HG02610 (cell line): Measurements from ENCODE around the gene PSENEN.
A peak's percentile ranks its signal among the peaks of the same experiment; 100 is the strongest.

ENCODE experiments used
- ATAC-seq: cut with Tn5 transposase; IDR thresholded peaks from one replicate; pipeline ENCODE4 v1.9.1; 2021; ENCODE audit warnings: mild to moderate bottlenecking, moderate library complexity; ENCODE audit not compliant: unreplicated experiment

The PSENEN gene

DNA sequence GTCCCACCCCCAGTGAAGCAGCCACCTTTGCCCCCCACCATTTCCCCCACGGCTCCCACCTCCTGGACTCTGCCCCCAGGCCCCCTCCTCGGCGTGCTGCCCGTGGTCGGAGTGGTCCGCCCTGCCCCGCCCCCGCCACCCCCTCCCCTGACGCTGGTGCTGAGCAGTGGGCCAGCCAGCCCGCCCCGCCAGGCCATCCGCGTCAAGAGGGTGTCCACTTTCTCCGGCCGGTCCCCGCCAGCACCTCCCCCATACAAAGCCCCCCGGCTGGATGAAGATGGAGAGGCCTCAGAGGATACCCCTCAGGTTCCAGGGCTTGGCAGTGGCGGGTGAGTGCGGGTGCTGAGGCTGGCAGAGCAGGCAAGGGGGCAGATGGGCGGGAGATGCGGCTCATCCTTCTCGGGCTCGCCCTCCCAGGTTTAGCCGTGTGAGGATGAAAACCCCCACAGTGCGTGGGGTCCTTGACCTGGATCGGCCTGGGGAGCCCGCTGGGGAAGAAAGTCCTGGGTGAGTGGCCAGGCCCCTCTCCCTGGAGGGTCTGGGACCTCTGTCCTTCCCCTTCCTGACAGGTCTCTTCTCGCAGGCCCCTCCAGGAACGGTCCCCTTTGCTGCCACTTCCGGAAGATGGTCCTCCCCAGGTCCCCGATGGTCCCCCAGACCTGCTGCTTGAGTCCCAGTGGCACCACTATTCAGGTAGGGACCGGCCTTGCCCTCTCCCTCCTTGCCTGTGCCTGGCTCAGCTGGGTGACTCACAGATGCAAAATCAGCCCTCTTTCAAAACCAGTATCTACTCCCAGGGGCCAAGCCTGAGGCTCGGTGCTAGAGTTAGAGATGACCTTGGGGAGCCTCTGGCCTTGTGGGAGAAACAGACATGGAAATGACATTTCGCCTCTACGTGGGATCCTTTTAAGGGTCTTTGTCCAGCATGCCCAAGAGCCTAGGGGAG, 12.0 kb upstream of the PSENEN start:
- ATAC-seq: no peak

DNA sequence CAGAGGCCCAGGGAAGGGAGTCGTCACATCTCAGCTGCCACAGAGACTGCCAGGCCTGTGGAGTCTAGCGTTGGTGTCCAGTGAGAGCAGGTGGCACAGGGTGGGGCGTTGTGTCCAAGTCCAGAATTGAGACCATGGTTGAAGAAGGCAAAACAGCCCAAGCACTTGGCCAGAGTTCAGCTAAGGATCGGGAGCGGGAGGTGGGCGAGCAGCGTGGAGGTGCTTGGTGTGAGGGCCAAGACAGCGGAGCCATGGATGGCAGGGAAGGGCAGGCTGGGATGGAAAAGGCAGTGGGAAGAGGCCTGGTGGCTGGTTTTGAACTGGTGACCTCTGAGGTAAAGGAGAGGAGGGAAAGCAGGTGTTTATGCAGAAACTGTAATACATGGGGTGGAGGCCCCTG, 11.2 kb upstream of the PSENEN start:
- no peak for ATAC-seq

DNA sequence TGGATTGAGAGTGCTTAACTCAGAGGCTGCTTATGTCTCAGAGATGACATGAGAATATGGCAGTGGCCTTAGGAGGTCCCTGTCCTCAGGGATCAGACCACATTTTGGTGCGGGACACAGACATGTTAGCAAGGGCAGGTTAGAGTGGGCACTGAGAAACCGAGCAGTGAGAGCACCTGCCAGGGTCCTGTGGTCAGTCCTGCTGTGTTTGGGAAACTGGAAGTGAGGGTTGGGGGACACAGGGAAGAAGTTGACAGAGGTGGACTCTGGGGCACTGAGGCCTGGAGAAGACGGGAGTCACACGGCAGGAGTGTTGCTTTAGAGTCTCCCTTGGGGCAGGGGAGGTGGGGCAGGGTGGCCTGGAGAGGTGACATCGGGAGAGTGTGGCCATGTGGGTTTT, 10.6 kb upstream of the PSENEN start:
- ATAC-seq: no peak

DNA sequence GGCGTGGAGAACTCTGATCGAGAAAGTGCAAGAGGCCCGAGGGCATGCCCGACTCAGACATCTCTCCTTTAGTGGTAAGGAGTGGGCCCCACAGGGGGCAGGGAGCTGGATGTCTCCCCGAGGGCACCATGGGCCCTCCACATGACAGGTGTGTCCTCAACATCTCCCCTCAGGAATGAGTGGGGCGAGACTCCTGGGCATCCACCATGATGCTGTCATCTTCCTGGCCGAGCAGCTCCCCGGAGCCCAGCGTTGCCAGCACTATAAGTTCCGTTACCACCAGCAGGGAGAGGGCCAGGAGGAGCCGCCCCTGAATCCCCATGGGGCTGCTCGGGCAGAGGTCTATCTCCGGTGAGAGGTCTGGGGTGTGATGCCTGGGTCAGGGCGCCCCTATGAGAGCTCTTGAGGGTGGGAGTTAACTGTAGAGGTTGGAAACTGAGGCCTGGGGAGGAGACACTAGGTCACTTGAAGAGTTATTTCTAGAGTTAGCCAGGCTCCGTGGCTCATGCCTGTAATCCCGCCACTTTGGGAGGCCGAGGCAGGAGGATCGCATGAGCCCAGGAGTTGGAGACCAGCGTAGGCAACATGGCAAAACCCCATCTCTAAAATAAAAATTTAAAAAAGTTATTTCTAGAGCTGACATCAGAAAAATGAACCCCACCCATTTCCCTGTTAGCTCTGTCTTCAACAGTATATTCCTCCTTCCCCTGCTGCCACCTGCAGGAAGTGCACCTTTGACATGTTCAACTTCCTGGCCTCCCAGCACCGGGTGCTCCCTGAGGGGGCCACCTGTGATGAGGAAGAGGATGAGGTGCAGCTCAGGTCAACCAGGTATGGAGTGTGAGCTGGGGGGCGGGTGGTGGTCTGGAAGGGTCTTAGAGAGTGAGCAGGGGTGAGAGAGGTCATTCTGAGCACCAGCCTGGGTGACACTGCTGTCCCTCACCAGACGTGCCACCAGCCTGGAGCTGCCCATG, 8.3 kb upstream of the PSENEN start:
- no peak for ATAC-seq

DNA sequence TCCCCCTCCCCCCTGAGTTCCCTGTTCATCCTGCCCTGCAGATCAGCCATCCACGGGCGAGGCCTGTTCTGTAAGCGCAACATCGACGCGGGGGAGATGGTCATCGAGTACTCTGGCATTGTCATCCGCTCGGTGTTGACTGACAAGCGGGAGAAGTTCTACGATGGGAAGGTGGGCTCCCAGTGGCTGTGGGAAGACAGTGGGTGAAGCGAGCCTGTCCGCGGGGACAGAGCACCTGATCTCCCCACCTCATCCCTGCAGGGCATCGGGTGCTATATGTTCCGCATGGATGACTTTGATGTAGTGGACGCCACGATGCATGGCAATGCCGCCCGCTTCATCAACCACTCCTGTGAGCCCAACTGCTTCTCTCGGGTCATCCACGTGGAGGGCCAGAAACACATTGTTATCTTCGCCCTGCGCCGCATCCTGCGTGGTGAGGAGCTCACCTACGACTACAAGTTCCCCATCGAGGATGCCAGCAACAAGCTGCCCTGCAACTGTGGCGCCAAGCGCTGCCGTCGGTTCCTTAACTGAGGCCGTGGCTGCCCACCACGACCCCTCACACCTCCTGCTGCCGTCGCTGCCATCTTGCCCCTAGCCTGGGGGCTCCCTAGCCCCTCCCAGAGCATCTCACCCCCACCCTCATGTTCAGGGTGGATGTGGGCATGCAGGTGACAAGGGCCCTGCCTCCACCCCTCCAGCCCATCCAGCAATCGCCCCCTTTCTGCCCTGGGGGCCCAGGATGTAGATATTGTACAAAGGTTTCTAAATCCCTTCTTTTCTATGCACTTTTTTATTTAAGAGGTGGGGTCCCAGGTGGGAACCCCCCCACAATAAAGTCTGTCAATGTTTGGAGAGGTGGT, 7.2 kb upstream of the PSENEN start:
- ATAC-seq: no peak

DNA sequence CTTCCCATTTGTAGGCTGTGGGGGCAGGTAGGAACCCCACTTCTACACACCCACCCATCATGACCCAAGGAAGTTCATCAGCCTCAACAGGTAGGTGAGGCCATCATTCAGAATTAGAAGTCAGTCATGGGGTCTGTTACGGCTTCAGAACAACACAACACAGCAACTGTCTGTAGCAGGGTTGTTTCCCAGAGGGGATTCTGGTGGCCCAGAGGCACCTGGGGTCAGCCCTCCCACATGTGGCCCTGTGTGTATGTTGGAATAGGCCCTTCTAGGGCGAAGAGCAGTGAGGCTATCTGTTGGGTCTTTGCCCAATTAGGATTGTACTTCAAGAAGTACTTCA, 6.6 kb upstream of the PSENEN start:
- no peak for ATAC-seq

DNA sequence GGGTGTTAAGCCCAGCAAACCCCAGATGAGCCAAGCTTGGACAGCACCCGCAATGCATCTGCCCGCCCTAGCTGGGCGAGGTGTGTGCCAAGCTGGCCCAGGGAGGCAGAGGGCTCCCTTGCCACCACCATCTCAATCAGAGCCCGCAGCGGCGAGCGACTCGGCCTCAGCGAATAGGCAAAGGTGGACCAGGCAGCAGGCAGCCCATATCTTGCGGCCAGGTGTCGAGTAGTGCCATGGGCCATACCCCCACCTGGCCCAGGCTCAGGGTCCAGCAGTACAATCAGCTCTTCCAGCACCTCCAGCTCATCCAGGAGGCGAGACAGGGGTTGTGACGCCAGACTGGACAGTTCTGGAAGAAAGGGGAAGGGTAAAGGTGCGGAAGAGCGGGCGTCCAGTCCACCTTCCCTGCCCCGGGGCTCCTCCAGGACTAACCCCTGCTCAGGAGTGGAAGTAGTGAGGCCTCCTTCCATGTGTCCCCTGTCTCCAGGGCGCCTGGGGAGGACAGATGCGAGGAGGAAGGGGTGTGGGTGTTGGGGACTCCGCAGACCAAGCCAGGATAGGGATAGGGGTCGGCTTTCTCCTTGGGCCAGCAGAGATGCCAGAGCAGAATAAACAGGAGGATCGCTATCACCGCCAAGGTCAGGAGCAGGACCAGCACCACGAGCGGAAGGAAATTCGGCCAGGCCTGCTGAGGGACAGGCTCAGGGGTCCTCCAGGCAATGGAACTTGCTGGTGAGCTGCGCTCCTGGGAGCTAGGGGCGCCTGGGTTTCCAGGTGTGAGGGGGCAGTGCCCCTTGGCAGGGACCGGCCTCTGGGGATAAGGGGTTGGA, 6.0 kb upstream of the PSENEN start:
- no peak for ATAC-seq

DNA sequence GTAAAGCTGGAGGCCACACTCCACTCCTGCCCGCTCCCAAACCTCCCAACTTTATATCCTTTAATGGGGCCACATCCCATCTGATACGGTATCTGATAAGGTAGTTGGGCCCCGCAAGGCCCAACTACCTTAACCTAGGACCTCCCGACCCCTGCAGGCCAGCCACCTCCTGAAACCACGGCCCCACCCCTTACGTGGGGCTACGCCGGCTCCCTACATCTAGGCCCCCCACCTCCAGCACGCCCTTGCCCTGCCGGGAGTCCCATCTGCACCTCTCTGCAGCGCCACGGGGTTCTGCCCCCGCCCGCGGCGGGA, 5.4 kb upstream of the PSENEN start:
- peak; percentile 15 for ATAC-seq

DNA sequence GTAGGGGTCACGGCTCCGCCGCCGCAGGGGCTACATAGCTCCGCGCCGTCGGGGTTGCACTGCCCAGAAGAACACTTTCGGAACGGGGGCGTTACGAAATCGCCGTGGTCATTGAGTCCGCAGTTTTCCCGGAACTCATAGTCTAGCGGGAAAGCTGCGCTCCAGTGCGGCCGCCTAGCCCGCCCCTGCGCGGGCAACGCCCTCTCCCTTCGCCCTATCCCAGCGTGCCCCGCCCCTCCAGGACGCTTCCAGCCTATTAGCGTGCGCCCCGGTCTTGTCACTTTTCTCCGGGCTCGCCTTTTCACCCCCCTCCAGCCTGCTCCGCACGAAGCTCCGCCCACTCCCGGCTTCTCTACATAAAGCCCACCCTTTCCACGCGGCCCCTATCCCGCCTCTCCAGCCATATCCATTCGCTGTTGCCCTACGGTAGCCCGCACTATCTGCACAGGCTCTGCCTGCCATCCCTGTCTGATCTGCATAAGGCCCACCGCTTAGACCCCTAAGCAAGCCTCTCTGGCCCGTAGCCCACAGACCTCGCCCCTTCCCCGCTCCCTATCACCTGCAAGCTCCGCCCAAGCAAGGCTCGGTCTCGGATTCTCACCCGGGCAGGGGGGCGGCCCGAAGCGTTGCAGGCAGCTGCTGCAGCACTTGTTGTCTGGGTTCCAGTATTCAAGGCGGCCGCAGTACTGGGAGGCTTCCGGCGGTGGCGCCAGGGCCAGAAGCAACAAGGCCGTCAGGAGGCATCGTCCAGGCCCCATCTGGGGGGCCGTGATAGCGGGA, 4.8 kb upstream of the PSENEN start:
- peak; percentile 66 for ATAC-seq

DNA sequence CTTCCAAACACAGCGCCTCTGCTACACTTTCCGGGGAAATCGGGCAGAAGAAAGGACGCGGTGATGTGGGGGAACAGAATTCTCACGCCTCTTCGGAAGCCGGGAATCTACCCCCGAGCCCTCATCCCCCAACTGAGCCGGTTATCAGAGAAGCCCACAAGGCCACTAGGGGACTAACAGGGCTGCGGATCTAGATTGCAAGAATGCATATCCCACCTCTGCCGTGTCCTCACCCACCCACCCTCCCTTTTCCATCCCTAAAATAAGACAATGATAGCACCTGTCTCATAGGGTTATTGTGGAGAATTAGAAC, 4.3 kb upstream of the PSENEN start:
- ATAC-seq: no peak

DNA sequence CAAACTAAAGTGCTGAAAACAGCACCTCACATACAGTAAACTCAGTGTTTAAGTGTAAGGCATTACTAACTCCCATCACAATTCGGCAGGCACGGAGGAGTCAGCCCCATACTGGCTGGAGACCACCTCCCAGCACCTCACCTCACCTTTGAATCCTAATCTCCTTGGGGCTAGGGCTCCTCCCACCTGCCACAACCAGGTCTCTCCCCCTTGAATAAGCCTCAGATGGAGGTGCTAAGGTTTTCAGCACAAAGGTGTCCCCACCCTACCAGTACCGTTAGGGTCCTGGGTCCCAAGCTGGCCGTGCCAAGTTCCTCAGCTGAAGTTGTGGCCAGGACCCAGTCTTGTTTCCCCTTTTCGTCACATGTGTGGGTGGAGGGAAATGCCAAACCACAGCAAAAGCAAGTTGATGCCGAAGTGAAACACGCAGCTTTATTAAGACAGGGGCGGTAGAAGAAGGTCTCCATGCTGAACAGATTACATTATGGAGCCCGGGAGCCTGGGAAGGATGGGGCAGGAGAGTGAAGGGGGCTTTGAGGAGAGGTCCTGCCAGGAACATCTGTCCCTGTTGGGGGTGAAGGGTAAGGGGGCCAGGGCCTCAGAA, 3.2 kb upstream of the PSENEN start, which contains the start of gene IGFLR1:
Gene IGFLR1 (minus strand): TSS at position 332 of the 604 bp plus-strand sequence. CDS start 1,272 bp downstream, outside the sequence.
- no peak for ATAC-seq

DNA sequence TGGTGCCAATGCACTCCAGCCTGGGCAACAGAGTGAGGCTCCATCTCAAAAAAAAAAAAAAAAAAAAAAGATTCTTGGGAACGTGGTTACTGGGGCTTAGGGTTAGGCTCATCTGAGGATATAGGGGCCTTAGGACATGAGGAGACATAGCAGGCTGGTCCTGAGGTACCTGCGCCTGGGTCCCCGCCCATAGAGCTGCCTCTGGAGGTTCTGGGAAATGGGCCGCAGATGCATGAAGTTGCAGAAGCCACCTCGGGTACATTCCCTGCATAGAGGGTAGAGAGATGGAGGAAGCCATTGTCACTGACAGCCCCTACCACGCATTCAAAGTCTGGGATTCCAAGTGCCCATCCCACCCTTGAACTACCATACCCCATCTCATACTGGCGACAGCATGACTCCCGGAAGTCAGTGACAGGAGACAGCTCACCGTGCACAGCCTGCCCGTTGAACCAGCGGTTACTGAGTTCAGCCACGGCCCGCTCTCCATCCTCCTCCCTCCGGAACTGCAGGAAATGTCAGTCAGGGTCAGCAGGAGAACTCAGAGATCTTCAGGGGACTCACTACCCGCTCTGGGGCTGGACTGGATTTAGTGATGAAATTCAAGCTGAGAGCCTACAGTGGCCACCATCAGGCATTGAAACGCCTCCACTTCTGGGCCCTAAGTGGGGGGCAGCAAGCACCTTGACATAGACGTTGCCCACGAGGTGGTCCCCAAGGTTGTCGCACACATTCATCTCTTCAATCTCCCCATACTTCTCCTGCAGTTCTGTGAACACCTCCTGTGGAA, 1.6 kb upstream of the PSENEN start:
- no peak for ATAC-seq

DNA sequence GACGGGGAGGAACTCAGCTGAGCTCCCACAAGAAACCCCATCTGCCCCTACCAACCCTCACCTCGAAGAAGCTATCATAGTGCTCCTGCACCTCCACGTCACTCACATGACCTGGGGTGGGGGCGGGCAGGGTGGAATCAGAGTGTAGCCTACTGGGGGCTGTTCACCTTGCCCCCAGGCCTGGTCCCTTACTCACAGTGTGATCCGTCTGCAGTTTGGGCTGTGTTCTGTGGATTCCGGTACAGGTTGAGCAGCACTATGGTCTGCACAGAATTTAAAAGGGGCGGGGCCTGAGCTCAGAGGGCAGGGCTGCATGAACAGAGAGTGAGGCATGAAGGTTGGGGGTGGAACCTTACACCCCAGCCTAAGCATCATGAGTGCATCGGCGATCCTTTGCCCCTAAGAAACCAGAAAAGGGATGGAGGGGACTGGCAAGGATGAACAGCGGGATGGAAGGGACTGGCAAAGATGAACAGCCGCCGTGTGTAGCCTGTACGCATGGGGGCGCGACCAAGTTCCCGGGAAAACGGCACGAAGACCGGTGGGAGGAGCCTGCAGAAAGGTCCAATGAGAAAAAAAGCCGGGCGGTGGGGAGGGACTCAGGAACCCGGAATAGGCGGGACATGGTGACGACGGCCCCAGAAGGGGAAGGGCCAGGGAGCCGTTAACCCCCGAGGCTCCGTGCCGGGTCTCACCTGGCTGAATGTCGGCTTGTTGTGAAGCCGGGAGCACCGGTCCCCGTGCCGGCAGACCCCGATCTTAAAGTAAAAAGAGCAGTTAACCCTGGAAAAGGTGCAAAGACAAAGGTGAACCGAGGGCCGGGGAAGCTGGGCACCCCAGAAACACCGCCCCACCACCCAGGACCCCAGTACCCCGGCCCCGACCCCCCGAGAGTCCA, 772 bp upstream of the PSENEN start:
- ATAC-seq: peak; percentile 30

DNA sequence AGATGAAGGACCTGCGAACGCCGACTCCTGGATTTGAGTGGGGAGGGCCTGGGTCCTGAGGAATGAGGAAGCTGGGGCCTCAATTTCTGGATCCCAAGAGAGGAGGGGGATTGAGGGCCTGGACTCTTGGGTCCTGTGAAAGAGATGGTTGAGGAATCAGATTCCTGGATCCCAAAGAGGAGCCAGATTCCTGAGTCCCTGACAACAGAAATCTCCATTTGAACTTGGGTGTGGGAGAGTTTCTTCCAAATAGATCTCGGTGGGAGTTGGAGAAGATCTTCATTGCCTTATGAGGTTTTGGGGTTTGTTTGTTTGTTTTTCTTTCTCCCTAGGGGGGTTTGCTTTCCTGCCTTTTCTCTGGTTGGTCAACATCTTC, 624 bp downstream of the PSENEN start:
- no peak for ATAC-seq

DNA sequence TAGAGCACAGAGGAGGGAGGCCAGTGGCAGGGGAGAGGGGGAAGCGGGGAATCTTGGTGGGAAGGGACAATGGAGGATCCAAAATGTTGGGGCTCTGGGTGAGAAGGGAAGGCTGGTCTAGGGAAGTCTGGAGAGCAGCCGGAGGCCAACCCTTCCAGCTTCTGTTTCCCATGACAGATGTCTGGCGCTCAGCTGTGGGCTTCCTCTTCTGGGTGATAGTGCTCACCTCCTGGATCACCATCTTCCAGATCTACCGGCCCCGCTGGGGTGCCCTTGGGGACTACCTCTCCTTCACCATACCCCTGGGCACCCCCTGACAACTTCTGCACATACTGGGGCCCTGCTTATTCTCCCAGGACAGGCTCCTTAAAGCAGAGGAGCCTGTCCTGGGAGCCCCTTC, 1.1 kb downstream of the PSENEN start:
- no peak for ATAC-seq

DNA sequence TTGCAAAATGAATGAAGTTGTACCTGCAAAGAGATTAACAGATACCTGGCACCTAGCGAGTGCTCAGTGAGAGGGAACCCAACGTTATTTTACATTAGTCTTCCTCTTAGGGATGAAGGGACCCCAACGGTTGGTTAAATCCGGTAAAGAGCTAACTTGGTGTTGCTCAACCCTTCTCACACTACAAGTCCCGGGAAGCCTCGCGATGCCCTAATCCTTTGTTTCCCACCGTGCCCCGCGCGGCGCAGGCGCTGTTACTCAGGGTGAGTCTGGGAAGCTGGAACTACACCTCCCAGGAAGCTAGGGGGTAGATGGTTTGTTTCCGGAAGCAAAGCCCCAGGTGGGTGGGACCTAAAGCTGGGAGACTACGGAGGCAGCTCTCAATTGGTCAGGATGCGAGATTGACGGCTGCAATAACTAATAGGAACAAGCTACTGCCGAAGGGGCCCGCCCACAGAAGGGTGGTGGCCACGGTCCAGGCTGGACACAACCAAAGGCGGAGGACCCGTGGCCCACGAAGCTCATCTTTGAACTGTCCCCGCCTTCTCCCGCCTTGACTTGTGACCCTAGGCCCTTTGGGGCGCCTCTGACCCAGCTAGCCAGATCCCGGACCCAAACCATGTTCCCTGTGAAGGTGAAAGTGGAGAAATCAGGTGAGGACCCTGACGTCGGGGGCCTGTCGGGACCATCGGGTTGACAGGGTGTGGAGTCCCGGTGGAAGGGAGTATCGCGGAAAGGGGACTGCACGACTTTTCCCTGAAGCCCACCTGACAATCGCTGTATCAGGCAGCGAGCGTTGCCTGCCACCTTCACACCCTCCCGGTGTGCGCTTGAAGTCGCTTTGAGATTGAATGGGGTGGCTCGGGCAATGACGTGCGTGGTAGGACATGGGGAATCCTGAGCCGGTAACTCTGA, 2.9 kb downstream of the PSENEN start, which contains the start of gene LIN37:
Gene LIN37 (plus strand): TSS at position 471 of the 915 bp plus-strand sequence. CDS start 149 bp downstream, at position 620.
- peak; percentile 79 for ATAC-seq
